Sigmoid colon (tissue), 7 donors: ENCODE results near the gene APLP2. TPM values are rescaled to one million over a fixed set of nuclear protein-coding genes. Genes with fewer than 3 reads are reported as not detected.

ENCODE experiments used
- DNase-seq: peaks from one replicate; pipeline ENCODE4 v3.0.0-alpha.2; 2019
- H3K27ac ChIP-seq, 4 donors: fragments of 200-600 bp; sonication (generic); one replicate each; pipeline ENCODE4 v1.5.1; 2016 to 2019; ENCODE audit warnings: mild to moderate bottlenecking in 1 of 4
- H3K27me3 ChIP-seq, 3 donors: fragments of 200-600 bp; sonication (generic); one replicate each; pipeline ENCODE4 v1.5.1; 2019; ENCODE audit warnings: mild to moderate bottlenecking in 1 of 3
- H3K36me3 ChIP-seq, 4 donors: fragments of 200-600 bp; sonication (generic); one replicate each; pipeline ENCODE4 v1.5.1; 2016 to 2019
- H3K4me1 ChIP-seq, 4 donors: fragments of 200-600 bp; sonication (generic); one replicate each; pipeline ENCODE4 v1.5.1; 2017 to 2019
- H3K4me3 ChIP-seq, 4 donors: fragments of 200-600 bp; sonication (generic); one replicate each; pipeline ENCODE4 v1.5.1; 2017 to 2019; ENCODE audit warnings: mild to moderate bottlenecking in 2 of 4, moderate library complexity in 1 of 4
- H3K9me3 ChIP-seq, 4 donors: fragments of 200-600 bp in 3 of 4; sonication (generic) in 3 of 4; one replicate each; pipeline versions ENCODE4 v1.5.1 to v1.6.1; 2013 to 2019
- EP300 ChIP-seq, 4 donors: sonication (generic); formaldehyde crosslinking; IDR thresholded peaks; one replicate each; pipeline ENCODE4 v1.6.1; 2017; ENCODE audit warnings: antibody characterized with exemption in 4 of 4
- POLR2A ChIP-seq, 2 donors: fragments of 450-650 bp; IDR thresholded peaks; one replicate each; pipeline ENCODE4 v1.6.1; 2016; ENCODE audit warnings: antibody characterized with exemption in 2 of 2, mild to moderate bottlenecking in 2 of 2, moderate library complexity in 2 of 2
- POLR2AphosphoS5 ChIP-seq, 4 donors: sonication (generic); formaldehyde crosslinking; IDR thresholded peaks; one replicate each; pipeline ENCODE4 v1.6.1; 2017; ENCODE audit warnings: antibody characterized with exemption in 4 of 4
- WGBS, 2 donors: extraction: QIAGEN DNeasy Blood & Tissue Kit; methylation state at CpG; one replicate each; pipeline ENCODE4 v1.1.7; 2013; 5-methylcytosine and 5-hydroxymethylcytosine counted together
- intact Hi-C: fragments of 100-400 bp; cut with DNase I; formaldehyde crosslinking; loops from one replicate; pipeline ENCODE4 v1.15.1; 2023
- polyA plus RNA-seq, 3 donors: library from polyadenylated mRNA; stranded (reverse); fragments of 200-250 nt; gene quantifications; one replicate each; pipeline ENCODE4 v1.2.3, GENCODE V29; 2013
- total RNA-seq, 4 donors: library from RNA; depleted of rRNA; stranded (reverse); fragments of >200 nt; gene quantifications; one replicate each; pipeline ENCODE4 v1.1.0, GENCODE V29; 2016
- TF ChIP-seq, protein P1 (sequence below), 4 experiments: fragments of 450-650 bp in 3 of 4; fragments of 200-600 bp in 1 of 4; IDR thresholded peaks; one replicate each; pipeline ENCODE4 v1.5.1; 2016 to 2019; ENCODE audit warnings: antibody characterized with exemption in 4 of 4, mild to moderate bottlenecking in 3 of 4, moderate library complexity in 2 of 4
- donor health status: healthy with polysubstance abuse.
- donor health status: Bipolar disorder and iron deficiency.
- donor health status: healthy.

The APLP2 gene
- total and polyA plus RNA-seq, 7 donors = 39.0 to 276 (median 247) TPM

DNA sequence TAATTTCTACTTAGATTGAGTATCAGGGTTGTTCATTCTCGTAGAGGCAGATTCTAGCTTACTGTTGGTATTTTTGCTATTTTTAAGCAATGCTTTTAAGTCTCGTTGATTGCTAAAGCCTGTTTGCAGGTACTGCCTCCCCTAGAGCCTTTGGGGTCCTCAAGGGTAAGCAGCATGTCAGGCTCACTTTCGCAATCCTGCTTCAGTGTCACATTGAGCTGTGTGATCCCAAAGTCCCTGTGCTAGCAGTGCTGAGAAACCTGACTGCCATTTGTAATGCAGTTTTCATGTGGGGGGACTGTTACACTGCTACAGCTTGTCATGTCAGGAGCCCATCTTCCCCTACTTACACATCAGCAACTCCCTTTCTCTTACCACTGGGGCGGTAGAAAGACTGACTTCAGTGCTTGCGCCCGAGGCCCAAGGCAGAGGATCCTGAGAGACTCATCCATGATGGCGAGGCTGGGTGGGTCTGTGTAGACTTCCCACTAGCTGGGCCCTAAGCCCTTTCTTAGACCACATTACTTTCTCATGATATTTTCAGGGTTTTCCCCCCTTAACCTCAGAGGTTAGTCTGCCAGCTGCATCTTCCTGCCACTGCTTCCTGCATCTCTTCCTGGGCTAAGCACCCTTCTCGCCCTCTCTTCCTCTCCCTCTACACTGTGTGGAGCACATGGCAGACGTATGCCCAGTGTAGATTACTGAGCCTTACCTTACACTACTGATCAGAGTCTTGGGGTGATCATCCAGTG lies 49.1 kb downstream of the APLP2 start:
- no peak for DNase-seq
- Histone ChIP-seq H3K4me1 (peaks cover 0 to 18% (median 12%) of the 10 kb centered on the region in 4 donors), H3K9me3 (no peaks in the 10 kb centered on the region), H3K27me3 (no peaks in the 10 kb centered on the region), H3K27ac (no peak overlapping the region), H3K4me3 (no peak overlapping the region), H3K36me3 (peaks cover 15 to 22% (median 19%) of the 10 kb centered on the region in 4 donors)
- 72 to 90% methylated on average over 9 of the region's 9 CpGs for WGBS, 2 donors
- intact Hi-C loops = no loop called here
- no peak for TF ChIP-seq POLR2AphosphoS5 (IDR thresholded peaks at IDR 0.05)

DNA sequence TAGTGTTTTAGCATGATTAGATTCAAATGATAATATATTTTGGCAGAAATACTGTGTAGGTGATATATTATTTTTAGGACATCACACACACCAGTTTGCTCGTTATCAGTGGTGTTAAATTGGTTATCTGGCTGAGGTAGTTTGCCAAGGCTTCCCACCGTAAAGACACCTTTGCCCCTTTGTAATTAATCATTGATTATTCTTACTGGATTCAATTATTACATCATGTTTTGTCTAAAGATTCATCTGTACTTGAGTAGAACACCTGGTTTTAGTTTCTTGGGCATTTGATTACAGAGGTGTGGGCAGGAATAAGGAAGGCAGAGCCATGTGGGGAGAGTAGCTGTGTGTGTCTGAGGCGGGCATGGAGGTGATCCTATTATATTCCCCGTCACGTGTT lies 50.4 kb downstream of the APLP2 start:
- TF ChIP-seq POLR2A (IDR thresholded peaks at IDR 0.05) = no peak
- no peak for TF ChIP-seq EP300 (IDR thresholded peaks at IDR 0.05)
- no peak for TF ChIP-seq POLR2AphosphoS5 (IDR thresholded peaks at IDR 0.05)
- TF ChIP-seq, protein P1, sequence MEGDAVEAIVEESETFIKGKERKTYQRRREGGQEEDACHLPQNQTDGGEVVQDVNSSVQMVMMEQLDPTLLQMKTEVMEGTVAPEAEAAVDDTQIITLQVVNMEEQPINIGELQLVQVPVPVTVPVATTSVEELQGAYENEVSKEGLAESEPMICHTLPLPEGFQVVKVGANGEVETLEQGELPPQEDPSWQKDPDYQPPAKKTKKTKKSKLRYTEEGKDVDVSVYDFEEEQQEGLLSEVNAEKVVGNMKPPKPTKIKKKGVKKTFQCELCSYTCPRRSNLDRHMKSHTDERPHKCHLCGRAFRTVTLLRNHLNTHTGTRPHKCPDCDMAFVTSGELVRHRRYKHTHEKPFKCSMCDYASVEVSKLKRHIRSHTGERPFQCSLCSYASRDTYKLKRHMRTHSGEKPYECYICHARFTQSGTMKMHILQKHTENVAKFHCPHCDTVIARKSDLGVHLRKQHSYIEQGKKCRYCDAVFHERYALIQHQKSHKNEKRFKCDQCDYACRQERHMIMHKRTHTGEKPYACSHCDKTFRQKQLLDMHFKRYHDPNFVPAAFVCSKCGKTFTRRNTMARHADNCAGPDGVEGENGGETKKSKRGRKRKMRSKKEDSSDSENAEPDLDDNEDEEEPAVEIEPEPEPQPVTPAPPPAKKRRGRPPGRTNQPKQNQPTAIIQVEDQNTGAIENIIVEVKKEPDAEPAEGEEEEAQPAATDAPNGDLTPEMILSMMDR (IDR thresholded peaks at IDR 0.05) = no peak
- H3K9me3 ChIP-seq = no peaks in the 10 kb centered on the region
- H3K27me3 ChIP-seq = no peaks in the 10 kb centered on the region
- WGBS, 2 donors = 74 to 88% methylated on average over 5 of the region's 5 CpGs
- H3K4me1 ChIP-seq = peaks cover 0 to 20% (median 17%) of the 10 kb centered on the region in 4 donors
- no peak for DNase-seq
- no peak overlapping the region for H3K27ac ChIP-seq
- peaks cover 16 to 30% (median 26%) of the 10 kb centered on the region in 4 donors for H3K36me3 ChIP-seq
- no peak overlapping the region for H3K4me3 ChIP-seq
- intact Hi-C loops = no loop called here

DNA sequence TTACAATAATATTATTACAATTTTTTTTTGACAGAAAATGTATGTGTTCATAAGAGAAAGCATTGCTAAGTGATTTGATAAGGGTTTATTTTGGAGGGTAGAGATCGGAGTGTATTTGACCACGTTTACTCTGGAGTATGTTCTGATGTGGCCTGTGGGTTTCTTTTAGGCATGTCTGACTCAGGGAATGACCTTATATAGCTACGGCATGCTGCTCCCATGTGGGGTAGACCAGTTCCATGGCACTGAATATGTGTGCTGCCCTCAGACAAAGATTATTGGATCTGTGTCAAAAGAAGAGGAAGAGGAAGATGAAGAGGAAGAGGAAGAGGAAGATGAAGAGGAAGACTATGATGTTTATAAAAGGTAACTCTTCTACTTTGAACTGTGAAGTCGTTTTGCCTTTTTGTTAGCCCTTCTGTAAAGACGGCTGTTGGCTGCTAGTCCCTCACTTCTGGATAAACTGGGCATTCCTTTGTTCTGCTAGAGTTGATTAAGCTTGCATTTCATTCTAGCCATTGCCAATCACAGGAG lies 51.8 kb downstream of the APLP2 start:
- 52 to 80% methylated on average over 5 of the region's 5 CpGs for WGBS, 2 donors
- peaks cover 0 to 12% (median 10%) of the 10 kb centered on the region in 4 donors for H3K4me1 ChIP-seq
- no peak overlapping the region for H3K27ac ChIP-seq
- intact Hi-C loops = no loop called here
- H3K27me3 ChIP-seq = no peaks in the 10 kb centered on the region
- H3K36me3 ChIP-seq = peaks cover 16 to 40% (median 26%) of the 10 kb centered on the region in 4 donors
- DNase-seq = no peak
- H3K4me3 ChIP-seq = no peak overlapping the region
- TF ChIP-seq, protein P1 (IDR thresholded peaks at IDR 0.05) = no peak
- TF ChIP-seq POLR2A (IDR thresholded peaks at IDR 0.05) (no peak), EP300 (IDR thresholded peaks at IDR 0.05) (no peak), POLR2AphosphoS5 (IDR thresholded peaks at IDR 0.05) (no peak)
- H3K9me3 ChIP-seq = no peaks in the 10 kb centered on the region

DNA sequence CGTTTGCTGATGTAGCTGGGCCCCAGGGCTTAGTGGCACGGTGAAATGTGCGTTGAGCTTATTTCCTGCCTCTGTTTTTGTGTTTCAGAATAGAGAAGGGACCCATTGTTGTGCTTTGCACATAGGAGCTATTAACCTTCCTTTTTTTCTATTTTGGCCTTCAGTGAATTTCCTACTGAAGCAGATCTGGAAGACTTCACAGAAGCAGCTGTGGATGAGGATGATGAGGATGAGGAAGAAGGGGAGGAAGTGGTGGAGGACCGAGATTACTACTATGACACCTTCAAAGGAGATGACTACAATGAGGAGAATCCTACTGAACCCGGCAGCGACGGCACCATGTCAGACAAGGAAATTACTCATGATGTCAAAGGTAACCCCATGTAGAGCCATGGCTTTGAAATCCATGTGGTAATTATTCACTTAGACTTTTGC lies 52.5 kb downstream of the APLP2 start:
- no peaks in the 10 kb centered on the region for H3K27me3 ChIP-seq
- DNase-seq = no peak
- H3K27ac ChIP-seq = no peak overlapping the region
- peaks cover 16 to 46% (median 26%) of the 10 kb centered on the region in 4 donors for H3K36me3 ChIP-seq
- TF ChIP-seq, protein P1 (IDR thresholded peaks at IDR 0.05) = no peak
- TF ChIP-seq POLR2AphosphoS5 (IDR thresholded peaks at IDR 0.05) (no peak), EP300 (IDR thresholded peaks at IDR 0.05) (no peak), POLR2A (IDR thresholded peaks at IDR 0.05) (no peak)
- peaks cover 0 to 12% (median 10%) of the 10 kb centered on the region in 4 donors for H3K4me1 ChIP-seq
- 60 to 78% methylated on average over 7 of the region's 7 CpGs for WGBS, 2 donors
- no peaks in the 10 kb centered on the region for H3K9me3 ChIP-seq
- intact Hi-C loops = no loop called here
- H3K4me3 ChIP-seq = no peak overlapping the region

DNA sequence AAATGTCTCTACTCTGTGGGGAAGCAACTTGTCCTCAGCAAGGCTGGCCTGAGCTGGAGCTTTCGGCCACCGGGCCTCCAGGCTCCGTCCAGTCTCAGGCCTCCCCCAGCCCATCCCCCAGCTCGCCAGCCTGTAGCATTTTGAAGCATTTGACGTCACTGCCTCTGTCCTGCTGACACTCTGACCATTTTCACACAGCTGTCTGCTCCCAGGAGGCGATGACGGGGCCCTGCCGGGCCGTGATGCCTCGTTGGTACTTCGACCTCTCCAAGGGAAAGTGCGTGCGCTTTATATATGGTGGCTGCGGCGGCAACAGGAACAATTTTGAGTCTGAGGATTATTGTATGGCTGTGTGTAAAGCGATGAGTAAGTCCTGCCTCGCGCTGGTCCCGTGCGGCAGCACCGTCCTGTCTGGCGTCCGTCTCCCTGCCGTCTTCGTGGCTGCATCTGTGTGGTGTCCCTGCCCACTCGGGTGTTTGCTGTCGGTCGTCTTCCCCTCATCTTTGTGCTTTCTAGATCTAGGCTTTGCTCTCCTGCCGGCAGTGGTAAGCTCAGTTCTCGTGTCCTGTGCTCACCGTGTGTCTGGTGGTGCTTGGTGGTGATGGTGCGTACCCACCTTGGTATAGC lies 53.8 kb downstream of the APLP2 start:
- H3K36me3 ChIP-seq = peaks cover 16 to 60% (median 27%) of the 10 kb centered on the region in 4 donors

More for the DNA sequence above, 53.8 kb downstream of the APLP2 start:
- Histone ChIP-seq H3K9me3 (no peaks in the 10 kb centered on the region), H3K4me3 (no peak overlapping the region), H3K27ac (peak overlapping the region; percentile 39 to 71 (median 47)), H3K27me3 (no peaks in the 10 kb centered on the region), H3K4me1 (peaks cover 0 to 11% (median 9%) of the 10 kb centered on the region in 4 donors)
- 95% methylated on average over 32 of the region's 32 CpGs for WGBS, 2 donors
- intact Hi-C loops = no loop called here
- no peak for DNase-seq
- TF ChIP-seq POLR2A (IDR thresholded peaks at IDR 0.05) (no peak), EP300 (IDR thresholded peaks at IDR 0.05) (no peak), POLR2AphosphoS5 (IDR thresholded peaks at IDR 0.05) (no peak)
- TF ChIP-seq, protein P1 (IDR thresholded peaks at IDR 0.05) = no peak
